Non-pigmented ciliary epithelial cell (primary cell): Measurements from ENCODE around the gene SEMA4B.
"Not testable (repeated sequence)": the region's sequence is repeated elsewhere in the genome, so short reads cannot be mapped to it uniquely, and the experiment has no call there.

Experiments used
- DNase-seq: peaks from one replicate; pipeline ENCODE4 v3.0.0-alpha.2; 2010; ENCODE audit warnings: low read depth

Gene SEMA4B

DNA sequence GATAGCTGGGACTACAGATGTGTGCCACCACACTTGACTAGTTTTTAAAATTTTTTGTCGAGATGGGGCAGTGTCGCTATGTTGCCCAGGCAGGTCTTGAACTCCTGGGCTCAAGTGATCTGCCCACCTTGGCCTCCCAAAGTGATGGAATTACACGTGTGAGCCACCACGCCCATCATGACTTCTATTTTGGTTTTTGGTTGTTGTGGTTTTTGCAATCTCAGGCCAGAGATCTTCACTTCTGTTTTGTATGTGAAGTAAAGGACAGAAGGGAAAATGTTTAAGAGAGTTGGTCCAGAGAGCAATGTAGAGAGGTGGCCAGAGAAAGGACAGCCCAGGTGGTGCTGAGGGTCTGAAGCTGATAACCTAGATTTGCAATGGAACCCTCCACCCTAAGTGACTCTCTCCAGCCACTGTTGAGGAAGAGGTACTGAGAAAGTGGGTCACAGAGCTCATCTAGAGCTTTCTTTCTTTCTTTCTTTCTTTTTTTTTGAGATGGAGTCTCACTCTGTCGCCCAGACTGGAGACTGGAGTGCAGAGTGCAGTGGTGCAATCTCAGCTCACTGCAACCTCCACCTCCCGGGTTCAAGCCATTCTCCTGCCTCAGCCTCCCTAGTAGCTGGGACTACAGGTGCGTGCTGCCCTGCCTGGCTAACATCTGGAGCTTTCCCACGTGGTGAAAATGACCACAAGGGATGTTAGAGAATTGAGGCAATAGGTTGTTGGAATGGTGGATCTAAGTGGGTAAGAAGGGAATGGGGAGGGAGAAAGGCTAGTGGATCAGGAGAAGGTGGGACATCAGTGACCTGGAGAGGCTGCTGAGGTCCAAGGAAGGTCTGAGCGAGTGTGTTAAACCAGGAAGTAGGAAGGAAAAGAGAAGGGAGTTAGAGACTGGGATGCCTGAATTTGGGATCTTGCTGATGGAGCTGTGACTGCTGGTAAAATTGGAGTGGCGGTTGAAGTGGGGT lies 22.4 kb upstream of the SEMA4B start:
- DNase-seq = no peak

DNA sequence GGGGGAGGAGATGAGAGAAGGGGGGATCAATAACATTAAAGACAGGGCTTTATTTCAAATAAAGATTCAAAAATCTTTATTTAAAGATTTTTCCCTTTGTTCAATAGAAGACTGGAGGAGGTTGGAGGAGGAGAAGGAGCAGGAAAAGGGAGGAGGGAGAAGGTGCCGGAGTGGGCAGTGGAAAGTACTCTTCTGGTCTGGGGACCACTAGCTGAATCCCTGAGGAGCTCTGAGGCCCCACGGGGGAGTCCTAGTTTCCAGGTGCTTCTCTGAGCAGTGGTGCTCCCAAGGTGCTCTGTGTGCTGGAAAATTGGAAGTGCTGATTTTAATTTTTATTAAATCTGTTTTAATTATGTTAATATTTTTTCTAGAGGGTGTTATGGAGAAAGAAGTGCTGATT lies 19.4 kb upstream of the SEMA4B start:
- no peak for DNase-seq

DNA sequence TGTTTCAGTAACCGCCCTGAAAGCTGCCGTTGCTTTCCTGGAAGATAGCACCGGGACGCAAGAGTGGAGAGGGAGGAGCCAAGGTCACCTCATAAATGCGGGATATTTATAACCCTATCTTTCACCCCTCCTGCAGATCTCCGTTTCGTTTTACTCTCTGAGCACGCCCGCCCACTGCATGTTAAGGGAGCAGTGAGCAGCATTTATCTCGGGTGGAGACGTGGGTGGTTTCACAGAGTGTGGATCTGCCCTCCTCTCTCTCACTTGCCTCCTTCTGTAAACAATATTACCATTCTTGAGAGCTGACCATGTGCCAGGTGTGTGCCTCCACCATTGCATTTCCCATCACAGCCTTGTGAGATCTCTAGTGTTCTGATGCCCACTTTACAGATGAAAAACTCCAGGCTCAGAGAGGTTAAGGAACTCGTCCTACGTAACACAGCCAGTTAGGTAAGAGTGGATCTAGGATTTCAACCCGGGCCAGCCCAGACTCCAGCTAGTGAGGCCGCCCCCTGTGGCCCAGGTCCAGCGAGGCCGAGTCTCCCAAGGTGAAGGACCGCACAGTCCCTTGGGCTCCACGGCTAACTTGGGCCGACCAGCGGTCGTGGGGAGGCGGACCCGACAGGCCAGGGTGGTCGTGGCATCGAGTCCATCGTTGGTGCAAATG lies 16.9 kb upstream of the SEMA4B start:
- no peak for DNase-seq

DNA sequence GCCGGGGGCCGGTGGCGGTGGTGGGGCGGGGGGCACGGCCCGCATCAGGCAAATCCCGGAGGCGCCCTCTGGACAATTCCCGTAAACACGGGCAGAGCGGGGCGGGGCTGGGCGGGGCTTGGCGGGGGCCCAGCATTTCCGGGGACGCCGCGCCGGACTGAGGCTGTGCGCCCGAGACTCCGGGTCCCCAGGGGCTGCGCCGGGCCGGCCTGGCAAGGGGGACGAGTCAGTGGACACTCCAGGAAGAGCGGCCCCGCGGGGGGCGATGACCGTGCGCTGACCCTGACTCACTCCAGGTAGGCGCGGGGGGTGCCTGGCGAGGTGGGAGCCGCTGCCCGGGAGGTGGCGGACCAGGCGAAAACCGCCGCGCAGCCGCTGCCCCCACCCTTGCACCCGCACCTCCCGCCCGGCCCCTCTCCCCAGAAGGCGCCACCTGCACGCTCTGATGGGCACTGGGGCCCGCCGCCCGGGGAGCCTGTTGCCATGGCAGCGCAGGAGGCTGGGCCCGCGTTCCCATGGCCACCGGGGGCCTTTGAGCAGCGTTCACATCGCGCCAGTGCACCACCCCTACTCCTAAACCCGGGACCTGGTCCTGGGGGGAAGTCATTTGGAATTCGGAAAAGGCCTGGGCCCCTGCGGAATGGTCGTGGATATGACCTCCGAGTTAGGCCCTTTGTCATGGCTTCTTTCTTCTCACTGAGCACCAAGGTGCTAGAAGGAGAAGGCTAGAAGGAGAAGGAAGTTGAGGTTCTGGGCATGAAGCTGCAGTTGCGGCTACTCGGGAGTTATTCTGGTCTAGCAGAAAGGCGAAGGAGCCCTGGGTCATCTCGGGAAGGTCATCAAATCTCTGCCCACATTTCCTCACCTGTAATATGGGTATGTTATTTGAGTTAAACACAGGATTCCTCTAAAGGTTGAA lies 16.1 kb upstream of the SEMA4B start:
- DNase-seq = no peak

DNA sequence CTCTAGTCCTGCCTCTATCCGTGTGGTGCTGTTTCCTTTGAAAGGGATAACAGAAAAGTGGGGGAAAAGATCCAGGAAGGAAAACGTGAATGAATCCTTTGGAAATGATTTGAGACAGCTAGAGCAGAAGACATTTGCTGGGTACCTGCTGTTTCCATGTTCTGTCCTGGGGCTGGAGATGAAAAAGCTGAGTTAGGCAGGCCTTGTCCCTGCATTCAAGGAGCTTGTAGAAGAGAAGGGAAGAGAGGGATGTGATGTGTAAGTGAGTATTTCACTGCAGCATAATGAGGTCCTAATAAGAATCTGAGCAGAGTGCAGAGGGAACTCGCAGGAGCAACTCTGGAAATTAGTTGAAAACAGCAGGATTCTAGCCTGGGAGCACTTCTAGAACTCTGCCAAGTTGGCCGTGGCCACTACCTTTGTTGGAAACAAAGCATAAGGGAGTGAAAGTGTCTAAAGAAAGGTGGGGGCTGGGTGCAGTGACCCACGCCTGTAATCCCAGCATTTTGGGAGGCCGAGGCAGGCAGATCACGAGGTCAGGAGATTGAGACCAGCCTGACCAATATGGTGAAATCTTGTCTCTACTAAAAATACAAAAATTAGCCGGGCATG lies 13.8 kb upstream of the SEMA4B start:
- DNase-seq = no peak

DNA sequence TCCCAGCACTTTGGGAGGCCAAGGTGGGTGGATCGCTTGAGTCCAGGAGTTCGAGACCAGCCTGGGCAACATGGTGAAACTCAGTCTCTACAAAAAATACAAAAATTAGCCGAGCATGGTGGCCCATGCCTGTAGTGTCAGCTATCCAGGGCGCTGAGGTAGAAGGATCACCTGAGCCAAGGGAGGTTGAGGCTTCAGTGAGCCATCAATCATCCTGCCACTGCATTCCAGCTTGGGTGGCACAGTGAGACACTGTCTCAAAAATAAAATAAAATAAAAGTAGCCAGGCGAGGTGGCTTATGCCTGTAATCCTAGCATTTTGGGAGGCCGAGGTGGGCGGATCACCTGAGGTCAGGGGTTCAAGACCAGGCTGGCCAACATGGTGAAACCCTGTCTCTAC lies 13.1 kb upstream of the SEMA4B start:
- DNase-seq = not testable (repeated sequence)

DNA sequence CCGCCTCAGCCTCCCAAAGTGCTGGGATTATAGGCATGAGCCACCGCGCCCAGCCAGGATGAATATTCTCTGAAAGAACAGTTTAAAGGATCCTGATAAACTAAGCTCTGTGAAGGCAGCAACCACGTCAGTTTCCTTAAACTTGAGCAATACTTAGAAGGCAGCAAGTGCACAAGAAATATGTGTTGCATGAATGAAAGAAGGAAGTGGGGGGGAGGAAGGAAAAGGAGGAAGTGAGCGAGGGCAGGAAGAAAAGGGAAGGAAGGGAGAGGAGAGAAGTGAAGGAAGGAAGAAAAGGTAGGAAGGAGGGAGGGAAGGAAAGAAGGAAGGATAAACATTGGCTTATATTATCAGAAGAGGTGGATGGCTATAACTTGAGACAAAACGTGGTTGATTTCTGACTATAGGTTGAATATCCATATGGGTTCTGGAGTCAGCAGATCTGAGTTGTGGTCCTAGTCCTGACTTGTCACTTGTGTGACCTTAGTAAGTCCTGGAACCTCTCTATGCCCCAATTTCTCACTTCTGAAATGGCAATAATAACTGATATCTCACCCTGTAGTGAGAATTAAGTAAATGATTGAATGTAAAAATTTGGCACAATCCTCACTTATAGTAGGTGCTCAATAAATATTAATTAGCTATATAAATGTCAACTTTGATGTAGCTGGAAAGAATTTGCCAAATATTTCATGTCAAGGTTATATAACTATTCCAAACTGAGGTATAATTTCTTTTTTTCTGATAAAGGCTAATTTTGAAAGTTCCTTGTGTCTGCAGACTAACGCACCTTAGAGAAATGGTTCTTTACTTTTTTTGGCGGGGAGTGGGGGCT lies 12.0 kb upstream of the SEMA4B start:
- no peak for DNase-seq

DNA sequence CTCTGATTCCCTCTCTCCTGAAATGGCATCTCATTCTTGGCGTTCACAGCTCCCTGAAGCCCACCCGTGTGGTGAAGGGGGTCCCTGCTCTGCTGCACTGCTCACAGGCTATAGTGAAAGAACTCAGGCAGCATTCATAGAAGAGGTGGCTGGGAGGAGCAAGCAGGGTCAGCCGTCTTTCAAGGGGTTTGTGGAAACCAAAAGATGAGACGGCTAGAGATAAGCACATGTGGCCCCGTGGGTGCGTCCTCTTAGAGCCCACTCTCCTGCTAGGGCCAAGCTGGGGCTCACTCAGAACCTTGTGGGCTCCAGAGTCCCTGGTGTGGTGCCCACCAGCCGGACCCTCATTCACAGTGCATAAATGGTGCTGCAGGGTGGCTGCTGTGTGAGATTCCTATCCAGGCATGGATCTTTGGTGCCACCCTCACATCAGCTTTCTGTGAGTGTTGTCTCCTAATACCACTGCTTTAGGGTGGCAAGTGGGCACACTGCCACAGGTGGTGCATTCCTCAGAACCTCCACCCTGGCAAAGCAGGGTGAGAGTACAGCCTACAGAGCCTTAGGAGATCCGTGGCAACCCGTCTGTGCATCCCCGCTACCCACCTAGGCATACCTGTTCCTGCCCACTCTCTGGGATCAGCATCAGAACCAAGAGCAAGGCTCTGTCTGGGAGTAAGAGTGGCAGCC lies 11.2 kb upstream of the SEMA4B start:
- no peak for DNase-seq

DNA sequence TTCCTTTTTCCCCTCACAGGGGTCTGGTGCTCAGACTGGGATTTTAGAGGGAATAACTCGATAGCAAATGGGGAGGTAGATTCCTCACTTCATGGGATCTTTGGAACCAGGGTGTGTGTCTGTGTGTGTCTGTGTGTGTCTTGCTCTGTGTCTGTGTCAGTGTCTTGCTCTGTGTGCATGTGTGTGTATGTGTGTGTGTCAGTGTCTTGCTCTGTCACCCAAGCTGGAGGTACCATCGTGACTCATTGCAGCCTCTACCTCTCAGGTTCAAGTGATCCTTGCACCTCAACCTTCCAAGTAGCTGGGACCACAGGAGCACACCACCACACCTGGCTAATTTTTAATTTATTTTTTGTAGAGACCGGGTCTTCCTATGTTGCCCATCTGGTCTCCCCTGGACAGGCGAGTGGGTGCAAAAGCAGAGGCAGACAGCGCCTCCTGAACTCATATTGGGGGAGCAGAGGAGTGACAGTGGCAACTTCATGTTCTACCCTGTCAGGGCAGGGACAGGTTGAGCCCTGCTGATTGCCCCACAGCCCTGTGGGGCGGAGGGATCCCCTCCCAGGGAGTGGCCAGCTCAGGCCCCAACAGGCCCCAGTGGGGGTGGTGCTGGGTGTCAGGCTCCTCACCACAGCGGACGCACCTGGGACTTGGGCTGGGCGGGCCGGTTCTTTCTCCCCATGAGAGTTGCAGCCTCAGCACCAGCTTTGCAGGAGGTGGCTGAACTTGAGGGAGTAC lies 10.4 kb upstream of the SEMA4B start:
- no peak for DNase-seq

DNA sequence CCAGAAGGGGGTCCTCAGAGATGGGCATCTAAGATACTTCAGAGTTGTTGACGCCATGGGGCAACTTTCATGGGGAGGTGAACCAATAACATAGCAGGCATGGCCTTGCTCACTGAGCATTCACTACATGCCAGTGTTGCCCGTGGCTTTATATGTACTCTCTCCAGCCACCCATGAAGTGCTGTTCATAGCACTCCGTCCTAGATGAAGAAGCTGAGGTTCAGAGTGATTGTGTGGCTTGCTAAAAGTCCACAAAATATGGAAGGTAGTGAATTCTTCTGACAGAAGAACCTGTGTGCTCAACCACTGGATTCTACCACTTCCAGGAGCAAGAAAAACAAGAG lies 9.8 kb upstream of the SEMA4B start:
- no peak for DNase-seq

DNA sequence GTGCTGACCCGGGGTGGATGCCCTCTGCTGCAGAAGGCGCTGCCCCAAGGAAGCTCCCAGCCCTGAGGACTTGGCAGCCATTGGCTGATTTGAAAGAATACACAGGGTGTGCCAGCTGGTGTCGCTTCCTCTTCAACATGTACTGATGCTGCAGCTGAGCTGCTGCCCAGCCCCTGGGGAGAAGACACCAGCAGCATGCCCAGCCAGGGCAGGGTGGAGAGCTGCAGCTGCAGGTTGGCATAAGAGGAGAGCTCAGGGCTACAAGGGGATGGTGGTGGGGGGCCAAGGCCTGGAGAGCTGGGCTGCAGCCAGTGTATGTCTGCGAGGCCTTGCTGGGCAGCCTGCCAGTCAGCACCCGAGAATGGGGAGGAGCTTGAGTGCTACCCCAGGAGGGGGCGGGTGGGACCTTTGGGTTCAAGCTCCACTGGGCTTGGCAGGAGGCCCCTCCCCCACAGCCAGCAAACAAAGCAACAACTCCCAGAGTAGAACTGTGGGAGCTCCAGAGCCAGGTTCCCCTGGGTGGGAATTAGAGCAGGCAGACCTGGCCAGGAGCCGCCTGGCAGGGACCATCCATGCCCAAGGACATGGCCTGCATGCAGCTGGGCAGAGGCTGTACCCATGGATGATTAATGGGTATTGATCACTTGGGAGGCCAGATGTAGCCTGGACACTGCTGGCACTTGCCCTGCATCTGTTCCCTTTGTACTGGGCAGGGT lies 9.2 kb upstream of the SEMA4B start:
- no peak for DNase-seq

DNA sequence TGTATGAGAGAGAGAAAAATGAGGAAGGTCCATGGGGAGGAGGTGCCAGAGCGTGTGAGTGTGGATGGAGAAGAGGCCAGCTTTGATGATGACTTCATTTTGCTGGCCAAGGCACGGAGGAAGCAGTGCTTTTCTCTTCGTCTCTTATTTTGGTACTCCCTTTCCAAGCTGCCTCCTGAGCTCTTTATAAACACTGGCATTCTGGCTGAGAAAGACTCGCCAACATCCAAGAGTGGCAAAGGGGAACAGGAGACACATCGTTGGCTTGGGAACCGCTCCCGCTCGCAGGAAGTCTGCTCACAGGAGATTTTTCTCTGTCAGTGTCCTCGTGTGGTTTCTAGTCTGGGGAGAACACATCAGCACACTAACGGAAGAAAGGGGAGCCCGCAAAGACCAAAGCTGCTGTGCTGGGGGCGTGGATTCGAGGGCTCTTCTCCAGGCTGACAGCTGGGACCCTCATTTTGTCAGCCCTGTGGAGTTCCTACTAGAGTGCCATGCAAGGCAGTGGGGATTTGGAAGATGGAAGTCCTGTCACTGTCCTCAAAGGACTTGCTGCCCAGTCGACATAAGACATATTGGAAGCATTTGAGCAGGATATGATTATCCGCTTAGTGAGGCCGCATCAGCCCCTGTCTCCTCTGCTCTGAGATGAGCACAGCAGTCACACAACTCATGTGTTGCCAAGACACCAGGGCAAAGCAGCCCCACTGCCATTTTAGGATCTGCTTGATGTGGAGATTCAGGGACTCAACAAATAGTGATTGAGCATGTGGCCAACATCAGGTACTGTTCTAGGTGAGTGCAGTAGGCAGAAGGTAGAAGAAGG lies 8.0 kb upstream of the SEMA4B start:
- DNase-seq = no peak

DNA sequence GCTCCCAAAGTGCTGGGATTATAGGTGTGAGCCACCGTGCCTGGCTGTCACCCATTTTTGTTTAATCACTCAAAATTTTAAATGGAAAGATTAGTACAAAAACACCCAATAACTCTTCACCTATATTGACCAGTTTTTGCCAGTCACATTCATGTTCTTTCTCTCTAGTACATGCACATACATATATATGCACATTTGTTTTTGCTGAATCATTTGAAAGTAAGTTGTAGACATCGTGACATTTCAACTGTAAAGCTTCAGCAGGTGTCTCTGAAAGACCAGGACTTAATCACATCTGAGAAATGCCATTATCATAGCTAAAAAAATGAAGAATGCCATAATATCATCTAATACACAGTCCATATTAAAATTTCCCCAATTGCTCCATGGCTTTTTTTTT lies 6.5 kb upstream of the SEMA4B start:
- DNase-seq = no peak

DNA sequence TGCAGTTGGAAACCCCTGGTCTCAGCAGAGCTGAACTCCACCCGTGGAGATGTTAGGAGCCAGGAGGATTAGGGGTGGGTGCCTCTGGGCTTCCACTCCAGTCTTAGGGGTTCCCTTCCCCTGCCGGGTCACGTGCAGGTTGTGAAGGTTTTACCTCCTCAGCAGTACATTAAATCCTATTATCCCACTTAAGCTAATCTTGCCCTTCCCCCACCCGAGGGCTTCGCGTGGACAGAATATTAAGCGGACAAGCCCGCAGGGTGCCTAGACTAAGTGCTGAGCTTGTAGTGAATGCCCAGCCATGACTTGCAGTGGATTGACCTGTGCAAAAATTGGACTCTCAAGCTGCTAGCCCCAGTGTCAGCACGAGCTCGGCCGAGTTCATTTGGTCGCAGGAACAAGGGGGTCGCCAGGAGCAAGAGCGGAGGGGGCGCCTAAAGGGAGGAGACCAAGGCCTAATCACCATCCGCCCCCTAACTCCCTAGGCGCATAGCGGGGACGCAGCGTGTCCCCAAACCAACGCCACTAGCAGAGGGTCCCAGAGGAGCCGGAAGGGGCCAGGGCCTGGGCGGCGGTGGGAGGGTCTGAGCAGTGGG lies 498 bp upstream of the SEMA4B start:
- DNase-seq = no peak

DNA sequence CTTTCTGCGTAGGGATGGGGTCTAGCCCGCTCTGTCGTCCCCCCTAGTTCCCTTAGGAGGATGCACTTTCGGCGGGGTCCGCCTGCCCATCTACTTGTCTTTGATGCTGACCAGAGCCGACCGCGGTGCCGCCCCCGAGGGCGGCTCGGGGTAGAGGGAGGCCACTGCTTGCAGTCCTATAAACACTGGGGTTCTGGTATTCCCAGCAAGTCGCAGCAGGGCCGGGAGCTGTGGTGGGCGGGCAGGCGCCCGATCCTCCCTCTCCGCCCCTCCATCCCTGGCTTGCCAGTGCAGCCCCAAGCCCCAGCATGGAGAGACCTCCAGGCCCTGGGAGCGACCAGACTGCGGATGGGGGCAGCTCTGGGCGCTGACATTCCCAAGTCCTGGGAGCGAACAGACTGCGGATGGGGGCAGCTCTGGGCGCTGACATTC lies 830 bp downstream of the SEMA4B start:
- no peak for DNase-seq

DNA sequence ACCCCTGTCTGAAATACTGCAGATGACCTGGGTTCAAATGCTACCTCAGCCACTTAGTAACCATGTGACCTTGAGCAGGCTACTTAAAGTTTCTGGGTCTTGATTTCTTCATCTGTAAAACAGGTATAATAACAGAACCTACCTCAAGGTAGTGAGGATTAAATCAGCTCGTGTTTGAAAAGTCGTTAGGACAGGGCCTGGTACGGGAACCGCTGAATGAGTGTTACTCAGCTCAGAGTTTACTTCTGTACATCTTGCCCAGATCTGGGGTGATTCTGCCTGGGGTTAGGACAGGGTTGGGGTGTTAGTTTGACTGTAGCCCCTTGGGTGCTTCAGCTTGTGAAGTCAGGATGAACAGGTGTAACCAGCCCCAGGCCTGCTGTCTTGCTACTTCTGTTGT lies 1.8 kb downstream of the SEMA4B start:
- no peak for DNase-seq

DNA sequence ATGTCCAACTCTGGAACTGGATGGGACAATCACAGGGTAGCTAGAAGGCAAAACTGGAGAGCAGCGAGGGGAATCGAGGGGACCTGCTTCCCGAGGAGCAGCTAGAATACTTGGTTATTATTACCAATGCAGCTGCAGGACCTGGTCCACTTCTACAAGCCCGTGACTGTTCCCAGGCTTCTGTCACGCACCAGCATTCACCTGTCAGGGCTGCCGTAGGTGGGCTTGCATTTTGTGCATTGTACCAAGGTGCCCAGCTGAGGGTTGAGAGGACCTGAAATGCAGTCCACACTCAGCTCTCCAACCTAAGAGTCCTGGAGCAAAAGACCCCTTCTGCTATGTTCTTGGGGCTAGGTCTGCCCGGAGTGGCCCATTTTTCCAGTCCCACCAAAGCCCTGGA lies 2.3 kb downstream of the SEMA4B start:
- DNase-seq = no peak

DNA sequence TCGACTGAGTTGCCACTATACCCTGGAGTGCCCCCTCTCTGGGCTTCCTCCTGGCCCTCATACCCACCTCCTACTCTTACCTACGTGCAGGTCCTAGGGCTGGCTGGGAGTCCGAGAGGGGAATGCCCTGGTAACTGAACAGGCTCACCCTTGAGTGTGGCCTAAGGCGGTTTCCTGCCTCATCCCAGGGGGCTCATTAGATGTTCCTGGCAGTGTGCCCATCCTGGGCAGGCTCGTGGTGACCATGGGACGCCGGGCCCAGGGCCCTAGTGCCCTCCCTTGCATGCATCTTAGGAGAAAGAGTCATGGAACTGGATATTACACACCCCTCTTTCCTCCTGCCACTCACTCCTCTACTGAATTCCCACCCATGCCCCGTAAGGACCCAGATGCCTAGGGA lies 2.8 kb downstream of the SEMA4B start:
- no peak for DNase-seq
